Stimulated activated CD4-positive, alpha-beta T cell treated with anti-CD3 and anti-CD28 coated beads, Interleukin-12 subunit alpha, Interleukin-12 subunit beta, amount 100 ng/mL, for 48 hours (primary cell): ENCODE measurements around the gene CUL9.

ENCODE experiments used
- DNase-seq, 3 donors: peaks; one replicate each; pipeline ENCODE4 v3.0.0-alpha.2; 2020; ENCODE audit warnings: low read depth in 2 of 3, low spot score in 1 of 3

The CUL9 gene

GRCh38 chr6:43226192-43226851 is 44.3 kb downstream of the CUL9 start:
- no peak for DNase-seq

- peak; percentile 53 to 73 (median 65) for DNase-seq
Measured at GRCh38 chr6:43228951-43229802, 47.2 kb downstream of the CUL9 start, which contains the start of gene DNPH1. Gene DNPH1, minus strand, starts transcription at chr6:43229481. Its CDS starts 25 bp downstream, at chr6:43229456.

- no peak for DNase-seq
Measured at GRCh38 chr6:43229803-43230620, 48.0 kb downstream of the CUL9 start.

GRCh38 chr6:43231053-43231452 is 49.1 kb downstream of the CUL9 start:
- DNase-seq = no peak

- no peak for DNase-seq
Measured at GRCh38 chr6:43231735-43232450, 49.9 kb downstream of the CUL9 start.

- no peak for DNase-seq
Measured at GRCh38 chr6:43235841-43236240, 53.8 kb downstream of the CUL9 start.

GRCh38 chr6:43239054-43239453 is 57.1 kb downstream of the CUL9 start:
- DNase-seq = no peak

GRCh38 chr6:43240950-43241349 is 59.0 kb downstream of the CUL9 start:
- DNase-seq = no peak

- no peak for DNase-seq
Measured at GRCh38 chr6:43241446-43241845, 59.5 kb downstream of the CUL9 start.

GRCh38 chr6:43242908-43243663 is 61.1 kb downstream of the CUL9 start, which contains the start of gene TTBK1:
Gene TTBK1, plus strand, starts transcription at chr6:43243481. Its CDS starts 3,180 bp downstream, at chr6:43246661.
- no peak for DNase-seq

- DNase-seq = no peak
Measured at GRCh38 chr6:43243664-43244321, 61.8 kb downstream of the CUL9 start.

GRCh38 chr6:43246301-43247113 is 64.5 kb downstream of the CUL9 start:
- DNase-seq = no peak

- DNase-seq = peak; percentile 71 to 77 (median 72)
Measured at GRCh38 chr6:43247114-43247999, 65.4 kb downstream of the CUL9 start.

- no peak for DNase-seq
Measured at GRCh38 chr6:43248101-43248500, 66.1 kb downstream of the CUL9 start.

GRCh38 chr6:43248791-43249190 is 66.8 kb downstream of the CUL9 start:
- no peak for DNase-seq

GRCh38 chr6:43250992-43251373 is 69.0 kb downstream of the CUL9 start:
- DNase-seq = no peak

- no peak for DNase-seq
Measured at GRCh38 chr6:43253401-43253800, 71.4 kb downstream of the CUL9 start.
